HEK293 (cell line): Measurements from ENCODE around the gene TMEM232.

Source experiments
- CTCF ChIA-PET: fragments of 350-600 bp; formaldehyde crosslinking; extraction: SDS; loops from one replicate; lab custom pipeline; 2021; ENCODE audit warnings: antibody characterized with exemption; lab: Yijun Ruan, JAX
- POLR2A ChIA-PET: fragments of 300-600 bp; formaldehyde crosslinking; extraction: SDS; loops from one replicate; lab custom pipeline; 2020; ENCODE audit warnings: antibody characterized with exemption, inconsistent platforms; lab: Yijun Ruan, JAX
- H3K27ac ChIP-seq: fragments of 200-500 bp; sonication (Bioruptor generic); 2 replicates; pipeline ENCODE4 v1.5.1; 2014; ENCODE audit warnings: low read depth, low read length, control low read depth, inconsistent platforms; ENCODE audit errors: extremely low read depth
- H3K36me3 ChIP-seq, 2 experiments: fragments of 200-500 bp in 1 of 2; sonication (Bioruptor generic) in 1 of 2; 1 replicate in 1 of 2; 2 replicates in 1 of 2; pipeline ENCODE4 v1.5.1; 2014 to 2017; ENCODE audit warnings: inconsistent platforms in 2 of 2, low read length in 2 of 2; ENCODE audit not compliant: control insufficient read depth in 2 of 2, insufficient read depth in 1 of 2
- H3K4me1 ChIP-seq: fragments of 200-500 bp; sonication (Bioruptor generic); 2 replicates; pipeline ENCODE4 v1.5.1; 2014; ENCODE audit warnings: mild to moderate bottlenecking, low read length, inconsistent platforms; ENCODE audit not compliant: control insufficient read depth, insufficient read depth
- H3K4me3 ChIP-seq: 2 replicates; pipeline ENCODE4 v1.5.1; 2011; ENCODE audit warnings: low read depth, mild to moderate bottlenecking, control low read depth, low read length, moderate library complexity
- H3K9me3 ChIP-seq: fragments of 200-500 bp; sonication (Bioruptor generic); 2 replicates; pipeline ENCODE4 v1.5.1; 2014; ENCODE audit warnings: low read depth, low read length, inconsistent platforms; ENCODE audit not compliant: control insufficient read depth, insufficient read depth
- GLI2 ChIP-seq: fragments of 450-650 bp; formaldehyde crosslinking; IDR thresholded peaks from 2 replicates; pipeline ENCODE4; 2017; ENCODE audit warnings: missing biosample characterization, missing genetic modification characterization, low read depth, borderline replicate concordance
- OVOL3 ChIP-seq: fragments of 450-650 bp; formaldehyde crosslinking; IDR thresholded peaks from 2 replicates; pipeline ENCODE4 v1.5.1; 2016; ENCODE audit warnings: missing biosample characterization, missing genetic modification characterization
- PRDM1 ChIP-seq: fragments of 450-650 bp; formaldehyde crosslinking; IDR thresholded peaks from 2 replicates; pipeline ENCODE4; 2016; ENCODE audit warnings: missing biosample characterization, missing genetic modification characterization
- PRDM6 ChIP-seq: fragments of 450-650 bp; formaldehyde crosslinking; IDR thresholded peaks from 2 replicates; pipeline ENCODE4 v1.5.1; 2017; ENCODE audit warnings: missing biosample characterization, missing genetic modification characterization
- REST ChIP-seq: fragments of 450-650 bp; formaldehyde crosslinking; IDR thresholded peaks from 2 replicates; pipeline ENCODE4 v1.5.1; 2016; ENCODE audit warnings: missing biosample characterization, missing genetic modification characterization
- SCRT1 ChIP-seq: fragments of 450-650 bp; formaldehyde crosslinking; IDR thresholded peaks from 2 replicates; pipeline ENCODE4 v1.5.1; 2016; ENCODE audit warnings: missing biosample characterization, missing genetic modification characterization, borderline replicate concordance
- TCF7L2 ChIP-seq: IDR thresholded peaks from 2 replicates; pipeline ENCODE4 v1.6.1; 2011; ENCODE audit warnings: low read depth, mild to moderate bottlenecking, inconsistent platforms, low read length, moderate library complexity, borderline replicate concordance
- ZBTB17 ChIP-seq: fragments of 450-650 bp; formaldehyde crosslinking; IDR thresholded peaks from 2 replicates; pipeline ENCODE4 v1.5.1; 2016; ENCODE audit warnings: missing biosample characterization, missing genetic modification characterization
- ZNF169 ChIP-seq: fragments of 450-650 bp; formaldehyde crosslinking; IDR thresholded peaks from 2 replicates; pipeline ENCODE4 v1.5.1; 2016; ENCODE audit warnings: missing biosample characterization, missing genetic modification characterization
- ZNF2 ChIP-seq: fragments of 450-650 bp; formaldehyde crosslinking; IDR thresholded peaks from 2 replicates; pipeline ENCODE4 v1.5.1; 2016; ENCODE audit warnings: missing biosample characterization, missing genetic modification characterization
- ZNF280D ChIP-seq: fragments of 450-650 bp; formaldehyde crosslinking; IDR thresholded peaks from 2 replicates; pipeline ENCODE4 v1.5.1; 2016; ENCODE audit warnings: missing biosample characterization, missing genetic modification characterization
- ZNF394 ChIP-seq: fragments of 450-650 bp; formaldehyde crosslinking; IDR thresholded peaks from 2 replicates; pipeline ENCODE4 v1.5.1; 2016; ENCODE audit warnings: missing biosample characterization, missing genetic modification characterization, mild to moderate bottlenecking, moderate library complexity, borderline replicate concordance
- ZNF544 ChIP-seq: fragments of 450-650 bp; formaldehyde crosslinking; IDR thresholded peaks from 2 replicates; pipeline ENCODE4 v1.5.0; 2017; ENCODE audit warnings: missing biosample characterization, missing genetic modification characterization
- ZNF677 ChIP-seq: fragments of 450-650 bp; IDR thresholded peaks from 2 replicates; pipeline ENCODE4 v1.5.0; 2018; ENCODE audit warnings: missing biosample characterization, mild to moderate bottlenecking, missing genetic modification characterization, moderate library complexity
- ZNF792 ChIP-seq: fragments of 450-650 bp; formaldehyde crosslinking; IDR thresholded peaks from 2 replicates; pipeline ENCODE4 v1.5.1; 2016; ENCODE audit warnings: missing biosample characterization, missing genetic modification characterization
- ZSCAN18 ChIP-seq: fragments of 450-650 bp; formaldehyde crosslinking; IDR thresholded peaks from 2 replicates; pipeline ENCODE4 v1.5.1; 2016; ENCODE audit warnings: missing biosample characterization, missing genetic modification characterization

The TMEM232 gene

GRCh38 chr5:110726249-110727024 is at the start of gene TMEM232:
Gene TMEM232 (minus strand): TSS chr5:110726671. CDS start chr5:110667352, 59,319 bp downstream.
- Histone ChIP-seq H3K36me3 (no peaks in the 10 kb centered on the region), H3K9me3 (no peaks in the 10 kb centered on the region), H3K4me3 (no peak within 1 kb of the TSS), H3K4me1 (no peaks in the 10 kb centered on the region), H3K27ac (no peak within 1 kb of the TSS)
- CTCF ChIA-PET = no interaction called here
- no peak for TF ChIP-seq ZNF2 (tag by site-specific recombination)
- TF ChIP-seq PRDM6 (tag by site-specific recombination) = no peak
- TF ChIP-seq ZNF792 (tag by site-specific recombination) = no peak
- no peak for TF ChIP-seq ZNF677 (tag by site-specific recombination)
- no peak for TF ChIP-seq ZNF280D (tag by site-specific recombination)
- no peak for TF ChIP-seq REST (tag by site-specific recombination)
- TF ChIP-seq ZNF169 (tag by site-specific recombination) = no peak
- no peak for TF ChIP-seq PRDM1 (tag by site-specific recombination)
- no peak for TF ChIP-seq ZBTB17
- no peak for TF ChIP-seq TCF7L2
- no peak for TF ChIP-seq SCRT1
- TF ChIP-seq OVOL3 (tag by site-specific recombination) = no peak
- TF ChIP-seq ZNF544 (tag by site-specific recombination) = no peak
- no peak for TF ChIP-seq GLI2 (tag by site-specific recombination)
- no peak for TF ChIP-seq ZSCAN18 (tag by site-specific recombination)
- no peak for TF ChIP-seq ZNF394 (tag by site-specific recombination)
- POLR2A ChIA-PET = no interaction called here
